ENCODE measurements around the gene RET.

Gene RET

GRCh38 chr10:43153901-43154300, 77.0 kb downstream of the RET start:
- Histone ChIP-seq H3K27me3 (ENCODE audit: low read depth) (no peaks in the 10 kb centered on the region), H3K9me3 (0 out of 2 replicates have a peak, but pooled peaks cover 3% of the 10 kb centered on the region), H3K4me1 (peaks cover 4% of the 10 kb centered on the region; the same call in 1 of the 2 replicates), H3K4me3 (no peak overlapping the region), H3K36me3 (replicated peaks) (no peaks in the 10 kb centered on the region)
- in situ Hi-C loops (cut with MboI; ENCODE audit: low sequenced_read_pairs): no loop called here
- DNase-seq (ENCODE audit: low spot score in 2 of 2): no peak

- peaks cover 4% of the 10 kb centered on the region; the same call in 1 of the 2 replicates for H3K4me1 ChIP-seq
- H3K36me3 ChIP-seq (replicated peaks): no peaks in the 10 kb centered on the region
- DNase-seq (ENCODE audit: low spot score in 2 of 2): no peak
- no peak overlapping the region for H3K4me3 ChIP-seq
- no peaks in the 10 kb centered on the region for H3K27me3 ChIP-seq (ENCODE audit: low read depth)
- in situ Hi-C loops (cut with MboI; ENCODE audit: low sequenced_read_pairs): no loop called here
- H3K9me3 ChIP-seq: no peaks in the 10 kb centered on the region
These were observed 78.4 kb downstream of the RET start for GRCh38 chr10:43155221-43155620.

DNA sequence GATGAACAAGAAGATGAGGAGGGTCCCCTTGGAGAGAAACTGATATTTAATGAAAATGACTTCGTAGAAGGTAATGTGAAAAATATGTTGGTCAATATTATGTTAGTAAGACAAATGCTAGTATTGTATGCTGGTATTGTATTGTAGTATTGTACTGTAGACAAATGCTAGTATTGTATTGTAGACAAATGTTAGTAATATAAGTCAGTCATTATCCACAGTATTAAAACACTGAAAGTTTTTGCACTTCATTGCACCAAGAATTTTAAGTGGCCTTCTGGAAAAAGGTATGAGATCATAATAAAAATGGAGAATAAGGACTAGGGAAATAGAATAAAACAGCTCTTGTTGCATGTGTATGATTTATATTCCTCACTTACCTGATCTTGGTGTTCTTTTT, 78.9 kb downstream of the RET start:
- in situ Hi-C loops (cut with MboI; ENCODE audit: low sequenced_read_pairs): no loop called here
- Histone ChIP-seq H3K4me3 (no peak overlapping the region), H3K9me3 (no peaks in the 10 kb centered on the region), H3K27me3 (ENCODE audit: low read depth) (no peaks in the 10 kb centered on the region), H3K4me1 (peaks cover 4% of the 10 kb centered on the region; the same call in 1 of the 2 replicates), H3K36me3 (replicated peaks) (no peaks in the 10 kb centered on the region)
- DNase-seq (ENCODE audit: low spot score in 2 of 2): no peak

- in situ Hi-C loops (cut with MboI; ENCODE audit: low sequenced_read_pairs): no loop called here
- Histone ChIP-seq H3K9me3 (no peaks in the 10 kb centered on the region), H3K4me1 (peaks cover 3% of the 10 kb centered on the region; the same call in 1 of the 2 replicates), H3K27me3 (ENCODE audit: low read depth) (no peaks in the 10 kb centered on the region), H3K4me3 (no peak overlapping the region), H3K36me3 (replicated peaks) (no peaks in the 10 kb centered on the region)
- DNase-seq (ENCODE audit: low spot score in 2 of 2): no peak
These were observed 79.9 kb downstream of the RET start for GRCh38 chr10:43156590-43157341.

DNA sequence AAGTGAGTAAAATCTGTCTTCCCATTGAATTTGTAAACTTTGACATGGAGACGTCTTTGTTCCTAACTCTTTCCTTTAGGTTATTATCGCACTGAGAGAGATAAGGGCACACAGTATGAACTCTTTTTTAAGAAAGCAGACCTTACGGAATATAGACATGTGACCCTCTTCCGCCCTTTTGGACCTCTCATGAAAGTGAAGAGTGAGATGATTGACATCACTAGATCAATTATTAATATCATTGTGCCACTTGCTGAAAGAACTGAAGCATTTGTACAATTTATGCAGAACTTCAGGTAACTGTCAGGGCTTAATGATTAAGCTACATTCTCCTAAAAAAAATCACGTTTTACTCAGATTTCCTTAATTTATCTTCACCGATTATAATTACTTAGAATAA, 81.8 kb downstream of the RET start:
- Histone ChIP-seq H3K4me3 (no peak overlapping the region), H3K9me3 (no peaks in the 10 kb centered on the region), H3K27me3 (ENCODE audit: low read depth) (no peaks in the 10 kb centered on the region), H3K4me1 (no peaks in the 10 kb centered on the region), H3K36me3 (replicated peaks) (no peaks in the 10 kb centered on the region)
- in situ Hi-C loops (cut with MboI; ENCODE audit: low sequenced_read_pairs): no loop called here
- no peak for DNase-seq (ENCODE audit: low spot score in 2 of 2)

DNA sequence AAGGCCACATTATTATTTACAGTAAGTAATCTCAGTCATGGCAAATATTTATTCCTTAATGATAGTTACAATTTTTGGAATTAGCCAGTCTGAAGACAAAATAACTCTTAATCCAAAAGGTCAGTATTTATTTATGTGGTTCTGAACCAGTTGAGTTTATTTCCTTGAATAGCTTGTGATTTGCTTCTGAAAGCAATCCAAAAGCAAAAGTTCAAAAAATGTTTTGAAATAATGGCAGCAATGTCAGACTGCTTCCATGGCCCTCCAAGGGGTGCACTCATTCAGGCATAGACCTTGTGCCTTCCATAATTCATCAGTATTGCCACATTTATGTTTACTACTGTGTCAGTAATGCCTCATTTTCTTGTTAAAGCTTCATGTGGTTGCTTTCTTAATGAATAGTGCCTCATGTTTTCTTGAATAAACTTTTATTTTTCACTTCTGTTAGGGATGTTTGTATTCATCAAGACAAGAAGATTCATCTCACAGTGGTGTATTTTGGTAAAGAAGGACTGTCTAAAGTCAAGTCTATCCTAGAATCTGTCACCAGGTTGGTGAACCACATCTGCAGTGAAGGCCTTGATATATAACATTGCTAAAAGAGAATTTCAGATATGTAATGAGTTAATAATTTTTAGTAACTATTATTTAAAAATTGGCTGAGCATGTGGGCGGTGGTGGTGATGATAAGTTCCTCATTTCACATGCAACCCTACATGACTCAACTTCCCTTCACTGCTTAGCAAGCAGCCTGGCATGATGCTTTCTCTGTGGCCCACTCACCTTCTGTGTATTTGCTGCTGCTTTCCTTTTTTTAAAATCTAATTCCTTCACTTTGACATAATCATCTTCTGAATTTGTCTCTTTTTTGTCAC, 83.4 kb downstream of the RET start:
- in situ Hi-C loops (cut with MboI; ENCODE audit: low sequenced_read_pairs): no loop called here
- DNase-seq (ENCODE audit: low spot score in 2 of 2): no peak
- no peaks in the 10 kb centered on the region for H3K27me3 ChIP-seq (ENCODE audit: low read depth)
- H3K36me3 ChIP-seq (replicated peaks): no peaks in the 10 kb centered on the region
- H3K9me3 ChIP-seq: no peaks in the 10 kb centered on the region
- no peaks in the 10 kb centered on the region for H3K4me1 ChIP-seq
- H3K4me3 ChIP-seq: no peak overlapping the region

- Histone ChIP-seq H3K9me3 (no peaks in the 10 kb centered on the region), H3K4me1 (no peaks in the 10 kb centered on the region), H3K36me3 (replicated peaks) (no peaks in the 10 kb centered on the region), H3K27me3 (ENCODE audit: low read depth) (no peaks in the 10 kb centered on the region), H3K4me3 (no peak overlapping the region)
- DNase-seq (ENCODE audit: low spot score in 2 of 2): no peak
- in situ Hi-C loops (cut with MboI; ENCODE audit: low sequenced_read_pairs): no loop called here
These were observed 84.0 kb downstream of the RET start for GRCh38 chr10:43160921-43161255.

DNA sequence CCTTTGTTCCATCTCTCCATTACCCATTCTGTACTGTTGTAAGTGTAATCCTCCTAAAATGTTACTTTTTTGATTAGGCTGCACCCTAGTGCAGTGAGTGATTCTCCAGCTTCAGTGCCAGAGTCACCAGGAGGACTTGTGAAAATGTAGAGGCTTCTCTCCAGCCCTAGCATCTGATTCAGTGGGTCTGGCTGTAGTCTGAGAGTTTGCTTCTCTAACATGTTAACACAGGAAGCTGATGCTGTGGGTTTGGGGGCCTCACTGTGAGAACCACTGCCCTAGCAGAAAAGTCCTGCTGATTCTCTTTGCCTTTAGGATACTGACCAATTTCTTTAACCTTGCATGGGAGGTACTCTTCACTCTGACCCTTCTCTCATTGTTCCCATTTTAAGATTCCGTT, 85.7 kb downstream of the RET start:
- H3K9me3 ChIP-seq: no peaks in the 10 kb centered on the region
- no peak for DNase-seq (ENCODE audit: low spot score in 2 of 2)
- no peaks in the 10 kb centered on the region for H3K27me3 ChIP-seq (ENCODE audit: low read depth)
- in situ Hi-C loops (cut with MboI; ENCODE audit: low sequenced_read_pairs): no loop called here
- no peaks in the 10 kb centered on the region for H3K36me3 ChIP-seq (replicated peaks)
- H3K4me1 ChIP-seq: no peaks in the 10 kb centered on the region
- H3K4me3 ChIP-seq: no peak overlapping the region

GRCh38 chr10:43166207-43166879, 89.5 kb downstream of the RET start:
- Histone ChIP-seq H3K4me3 (no peak overlapping the region), H3K27me3 (ENCODE audit: low read depth) (no peaks in the 10 kb centered on the region), H3K9me3 (no peaks in the 10 kb centered on the region), H3K4me1 (no peaks in the 10 kb centered on the region), H3K36me3 (replicated peaks) (no peaks in the 10 kb centered on the region)
- no peak for DNase-seq (ENCODE audit: low spot score in 2 of 2)
- in situ Hi-C loops (cut with MboI; ENCODE audit: low sequenced_read_pairs): no loop called here

- in situ Hi-C loops (cut with MboI; ENCODE audit: low sequenced_read_pairs): no loop called here
- Histone ChIP-seq H3K9me3 (no peaks in the 10 kb centered on the region), H3K36me3 (replicated peaks) (no peaks in the 10 kb centered on the region), H3K27me3 (ENCODE audit: low read depth) (no peaks in the 10 kb centered on the region), H3K4me3 (no peak overlapping the region), H3K4me1 (no peaks in the 10 kb centered on the region)
- no peak for DNase-seq (ENCODE audit: low spot score in 2 of 2)
These were observed 90.1 kb downstream of the RET start for GRCh38 chr10:43166880-43167497.

- Histone ChIP-seq H3K4me1 (no peaks in the 10 kb centered on the region), H3K9me3 (no peaks in the 10 kb centered on the region), H3K36me3 (replicated peaks) (no peaks in the 10 kb centered on the region), H3K27me3 (ENCODE audit: low read depth) (no peaks in the 10 kb centered on the region), H3K4me3 (no peak overlapping the region)
- no peak for DNase-seq (ENCODE audit: low spot score in 2 of 2)
- in situ Hi-C loops (cut with MboI; ENCODE audit: low sequenced_read_pairs): no loop called here
These were observed 90.6 kb downstream of the RET start for GRCh38 chr10:43167498-43167889.

DNA sequence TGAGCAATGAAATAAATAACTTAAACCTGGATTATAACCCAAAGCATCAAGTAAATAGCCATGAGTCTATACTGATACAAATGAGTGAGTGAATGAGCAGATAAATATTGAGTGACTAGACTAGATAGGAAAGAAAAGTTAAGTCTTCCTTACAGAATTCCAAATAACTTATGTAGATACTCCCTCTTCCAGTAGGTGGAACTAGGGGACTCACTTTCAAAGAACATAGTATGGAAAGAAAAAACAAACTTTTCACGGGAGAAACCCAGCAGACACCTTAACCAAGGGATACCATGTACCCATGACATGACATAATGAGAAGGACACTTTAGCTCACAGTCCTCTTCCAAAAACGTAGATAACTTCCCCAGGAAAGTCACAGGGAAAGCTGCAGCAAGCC, 93.6 kb downstream of the RET start:
- Histone ChIP-seq H3K36me3 (replicated peaks) (no peaks in the 10 kb centered on the region), H3K27me3 (ENCODE audit: low read depth) (no peaks in the 10 kb centered on the region), H3K4me3 (no peak overlapping the region), H3K4me1 (no peaks in the 10 kb centered on the region), H3K9me3 (no peaks in the 10 kb centered on the region)
- in situ Hi-C loops (cut with MboI; ENCODE audit: low sequenced_read_pairs): no loop called here
- no peak for DNase-seq (ENCODE audit: low spot score in 2 of 2)

GRCh38 chr10:43172645-43173044, 95.8 kb downstream of the RET start:
- in situ Hi-C loops (cut with MboI; ENCODE audit: low sequenced_read_pairs): no loop called here
- H3K4me1 ChIP-seq: no peaks in the 10 kb centered on the region

More at GRCh38 chr10:43172645-43173044, 95.8 kb downstream of the RET start:
- no peak for DNase-seq (ENCODE audit: low spot score in 2 of 2)
- H3K4me3 ChIP-seq: no peak overlapping the region
- H3K9me3 ChIP-seq: no peaks in the 10 kb centered on the region
- H3K36me3 ChIP-seq (replicated peaks): 0 out of 2 replicates have a peak, but pooled peaks cover 4% of the 10 kb centered on the region
- no peaks in the 10 kb centered on the region for H3K27me3 ChIP-seq (ENCODE audit: low read depth)

Data from HAP-1 (cell line).